ENCODE data around the gene NCOR2.

GRCh38 chr12:124532331-124532750 lies 35.1 kb downstream of the NCOR2 start:
- TF ChIP-seq HDGF (IDR thresholded peaks at IDR 0.05; ENCODE audit: borderline replicate concordance) (no peak), FOXM1 (IDR thresholded peaks at IDR 0.05; ENCODE audit: borderline replicate concordance) (no peak), TARDBP (IDR thresholded peaks at IDR 0.05) (no peak), FOXA1 (IDR thresholded peaks at IDR 0.05) (no peak), ELF4 (IDR thresholded peaks at IDR 0.05) (no peak)
- TF ChIP-seq, protein P1, sequence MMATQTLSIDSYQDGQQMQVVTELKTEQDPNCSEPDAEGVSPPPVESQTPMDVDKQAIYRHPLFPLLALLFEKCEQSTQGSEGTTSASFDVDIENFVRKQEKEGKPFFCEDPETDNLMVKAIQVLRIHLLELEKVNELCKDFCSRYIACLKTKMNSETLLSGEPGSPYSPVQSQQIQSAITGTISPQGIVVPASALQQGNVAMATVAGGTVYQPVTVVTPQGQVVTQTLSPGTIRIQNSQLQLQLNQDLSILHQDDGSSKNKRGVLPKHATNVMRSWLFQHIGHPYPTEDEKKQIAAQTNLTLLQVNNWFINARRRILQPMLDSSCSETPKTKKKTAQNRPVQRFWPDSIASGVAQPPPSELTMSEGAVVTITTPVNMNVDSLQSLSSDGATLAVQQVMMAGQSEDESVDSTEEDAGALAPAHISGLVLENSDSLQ (IDR thresholded peaks at IDR 0.05) = no peak
